Left cardiac atrium (tissue), 4 donors: ENCODE results near the gene TBL1X. TPM values are rescaled to one million over a fixed set of nuclear protein-coding genes. Genes with fewer than 3 reads are reported as not detected.

Experiments
- ATAC-seq, 2 donors: fragments of 200-7000 bp; cut with Tn5 transposase; one replicate each; pipeline ENCODE4 v1.9.1; 2020; ENCODE audit warnings: mild to moderate bottlenecking in 2 of 2, moderate library complexity in 2 of 2
- DNase-seq: peaks from one replicate; pipeline ENCODE4 v3.0.0-alpha.2; 2020
- intact Hi-C, 2 donors: fragments of 100-400 bp; cut with DNase I; formaldehyde crosslinking; loops; one replicate each; pipeline versions ENCODE4 v1.14.1 to v1.15.1; 2022 to 2023
- total RNA-seq, 2 donors: library from RNA; stranded (reverse); fragmentation: NEBNext Ultra II Directional; extraction: Animal tissue kit (Norgen Biotek cat#: 25700); gene quantifications; one replicate each; pipeline ENCODE4 v1.2.1, GENCODE V29; 2021
- donor health status: DM: no; HTN: yes; CAD: no.
- donor health status: DM: no; HTN: yes; CAD: no; lungs with severe emphysema.
- donor health status: DM: yes; HTN: yes; CAD: no.
- donor health status: Dilated cardiomyopathy.

The TBL1X gene
- total RNA-seq, 2 donors from 2014 or later = 9.4 to 16.7 TPM

DNA sequence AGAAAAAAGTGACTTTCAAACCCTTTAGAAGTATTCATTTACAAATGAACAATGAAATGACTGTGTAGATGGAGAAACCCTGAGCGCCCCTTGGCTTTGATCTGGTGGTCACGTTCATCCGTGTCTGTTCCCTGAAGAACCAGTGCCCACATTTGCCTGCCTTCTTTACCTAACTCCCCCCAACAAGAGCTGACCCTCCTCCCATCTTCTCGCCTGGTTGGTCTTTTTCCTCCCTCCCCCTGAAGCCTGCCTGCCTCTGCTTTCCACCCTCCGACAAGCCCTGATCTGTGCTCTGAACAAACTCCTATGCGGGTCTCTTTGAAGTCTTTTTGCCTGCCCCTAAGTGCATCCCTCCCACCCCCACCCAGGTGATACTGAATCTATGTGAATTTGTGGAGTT lies 18.5 kb downstream of the TBL1X start:
- ATAC-seq = no peak
- DNase-seq = no peak
- intact Hi-C loops = no loop called here

DNA sequence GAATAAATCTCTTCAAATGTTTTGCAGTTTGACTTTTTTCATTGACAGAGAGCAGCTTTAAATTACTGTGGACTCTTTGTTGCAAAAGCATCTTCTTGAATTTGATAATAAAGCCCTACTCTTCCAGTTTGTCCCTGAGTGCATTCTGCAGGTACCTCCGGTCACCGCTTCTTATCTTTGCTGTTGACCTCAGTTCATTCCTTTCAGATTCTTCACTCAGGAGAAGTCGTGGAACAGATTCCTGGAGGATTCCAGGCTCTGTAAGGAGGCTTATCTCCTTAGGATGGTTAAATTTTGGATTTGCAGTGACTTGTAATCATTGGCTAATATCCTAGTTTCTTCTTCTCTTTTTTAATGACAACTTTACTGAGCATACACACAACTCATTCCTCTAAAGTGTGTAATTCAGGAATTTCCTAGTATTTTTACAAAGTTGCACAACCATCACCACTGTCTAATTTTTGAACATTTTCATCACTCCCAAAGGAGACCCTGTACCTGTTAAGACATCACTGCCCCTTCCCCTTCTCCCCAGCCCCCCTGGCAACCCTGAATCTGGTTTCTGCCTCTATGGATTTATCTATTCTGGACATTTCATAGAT lies 22.0 kb downstream of the TBL1X start:
- intact Hi-C loops = no loop called here

DNA sequence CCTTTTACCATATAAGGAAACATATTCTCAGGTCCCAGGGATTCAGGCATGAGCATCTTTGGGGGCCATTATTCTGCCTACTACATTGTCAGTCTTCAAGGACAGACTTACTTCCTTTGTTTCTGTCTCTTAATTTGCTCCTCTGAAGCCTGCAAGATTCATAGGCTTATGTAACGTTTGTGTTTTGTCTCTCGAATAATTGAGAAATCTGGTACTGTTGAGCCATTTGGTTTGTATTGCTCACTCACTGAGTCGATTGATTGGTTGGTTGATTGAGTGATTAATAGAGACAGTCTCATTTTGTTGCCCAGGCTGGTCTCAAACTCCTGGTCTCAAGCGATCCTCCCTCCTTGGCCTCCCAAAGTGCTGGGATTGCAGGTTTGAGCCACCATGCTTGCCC lies 23.7 kb downstream of the TBL1X start:
- intact Hi-C loops = no loop called here
- DNase-seq (no peak), ATAC-seq (no peak)

More for the DNA sequence above, 22.0 kb downstream of the TBL1X start:
- ATAC-seq = no peak
- no peak for DNase-seq

DNA sequence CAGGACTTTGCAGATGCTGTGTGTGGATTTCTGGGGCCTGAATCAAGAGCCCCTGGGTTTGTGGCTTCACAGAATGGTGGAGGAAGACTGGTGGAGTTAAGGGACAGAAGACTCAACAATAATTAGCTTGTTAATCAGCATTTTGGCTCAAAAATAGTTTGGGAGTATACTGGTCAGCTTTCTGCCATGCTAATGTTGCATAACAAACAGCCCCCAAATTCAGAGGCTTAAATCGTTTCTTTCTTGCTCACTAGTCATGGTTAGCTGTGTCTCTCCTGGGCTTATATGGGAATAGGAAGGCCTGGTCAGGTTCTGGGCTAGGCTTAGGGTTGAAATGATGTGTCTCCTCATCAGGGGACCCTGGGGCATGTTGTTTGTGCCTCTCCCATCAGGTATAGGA lies 24.4 kb downstream of the TBL1X start:
- no peak for ATAC-seq
- intact Hi-C loops = no loop called here
- DNase-seq = no peak

DNA sequence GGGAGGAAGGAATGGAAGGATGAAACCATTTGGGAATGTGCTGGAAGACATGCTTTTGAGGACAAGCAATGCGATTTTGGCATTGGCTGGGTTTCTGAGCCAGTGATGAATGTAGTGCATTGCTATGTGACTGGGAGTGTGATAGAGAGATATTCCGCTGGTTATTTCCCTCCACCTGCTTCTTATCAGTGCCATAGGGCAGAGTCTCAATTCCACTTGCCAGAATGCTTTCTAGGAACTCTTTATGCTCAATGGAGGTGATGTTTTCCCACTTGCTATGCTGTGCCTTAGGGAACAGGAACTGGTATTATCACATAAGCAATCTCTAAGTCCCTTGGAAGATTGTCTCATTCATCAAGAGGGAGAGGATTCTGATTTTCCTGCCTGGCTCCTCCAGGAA lies 28.0 kb downstream of the TBL1X start:
- ATAC-seq (no peak), DNase-seq (no peak)
- intact Hi-C loops = no loop called here

DNA sequence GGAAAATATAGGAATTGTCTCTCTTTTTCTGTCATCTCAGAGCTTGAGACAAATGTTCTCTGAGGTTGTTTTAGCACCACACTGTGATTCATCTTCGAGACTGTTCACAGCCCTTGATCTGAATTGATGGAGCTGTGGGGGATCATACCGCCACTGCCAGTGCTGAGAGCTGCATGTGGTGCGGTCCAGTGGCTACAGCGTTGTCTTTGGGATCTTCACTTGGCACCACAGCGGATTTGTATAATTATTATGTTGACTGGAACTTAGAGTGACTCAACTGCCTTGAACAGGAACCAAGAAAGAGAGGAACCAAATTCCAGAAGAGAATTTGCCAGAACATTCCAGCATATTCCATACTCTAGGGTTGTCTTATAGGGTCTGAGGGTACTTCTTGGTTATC lies 29.1 kb downstream of the TBL1X start:
- no peak for ATAC-seq
- intact Hi-C loops = no loop called here
- DNase-seq = no peak

DNA sequence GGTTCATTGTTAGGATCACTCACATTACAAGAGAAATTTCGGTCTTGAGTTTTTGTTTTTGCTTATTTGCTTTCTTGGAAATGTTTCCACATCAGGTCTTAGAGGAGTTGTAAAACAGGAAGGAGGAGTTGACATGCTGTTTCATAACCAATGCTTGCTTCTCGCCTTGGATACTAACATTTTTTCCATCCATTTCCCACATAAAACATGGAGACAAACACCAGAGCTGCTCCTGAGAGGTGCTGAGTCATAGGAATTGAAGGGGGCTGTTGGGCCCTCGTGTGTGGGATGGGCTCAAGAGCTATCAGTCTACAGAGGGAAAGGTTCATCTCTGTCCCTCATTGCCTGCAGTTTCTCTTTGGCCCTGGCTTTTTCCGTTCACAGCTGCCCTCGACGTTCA lies 29.9 kb downstream of the TBL1X start:
- intact Hi-C loops = no loop called here
- DNase-seq (no peak), ATAC-seq (peak in 1 of 2 donors; percentile 59)

DNA sequence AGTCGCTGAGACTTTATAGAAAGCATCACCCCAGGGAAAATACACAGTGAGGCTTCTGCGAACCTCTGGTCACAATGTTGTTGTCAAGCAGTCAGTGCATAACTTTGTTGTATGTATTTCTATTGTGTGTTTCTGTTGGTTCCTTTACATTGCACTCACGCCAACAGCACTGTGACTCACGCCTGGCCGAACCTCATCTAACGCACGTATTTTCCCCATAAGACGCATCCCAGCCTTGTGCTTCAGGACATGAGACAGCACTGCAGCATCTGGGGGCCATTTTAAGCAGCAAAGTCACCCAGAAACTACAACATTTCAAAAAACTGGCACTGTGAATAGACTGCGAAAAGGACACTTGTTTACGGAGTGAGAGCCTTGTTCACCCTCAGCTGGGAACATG lies 30.6 kb downstream of the TBL1X start:
- DNase-seq (no peak), ATAC-seq (no peak)
- intact Hi-C loops = no loop called here

DNA sequence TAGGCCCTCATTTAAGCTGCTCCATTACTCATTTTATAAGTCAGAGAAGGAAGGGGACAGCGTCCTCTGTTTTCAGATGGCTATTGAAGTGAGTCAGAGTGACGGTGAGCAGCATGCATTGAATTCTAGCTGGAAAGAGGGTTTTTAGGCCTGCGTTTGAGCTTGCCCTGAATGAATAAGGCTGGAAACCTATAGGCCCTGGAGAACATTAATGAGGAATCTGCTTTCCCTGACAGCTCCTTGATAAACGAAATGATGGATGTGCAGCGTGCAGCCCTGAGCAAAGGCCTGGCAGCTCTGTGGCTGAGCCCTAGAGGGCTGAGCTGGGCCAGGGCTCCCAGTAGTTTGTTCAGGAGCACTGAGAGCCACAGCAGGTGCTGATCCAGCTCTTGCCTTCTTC lies 33.4 kb downstream of the TBL1X start:
- no peak for DNase-seq
- intact Hi-C loops = no loop called here
- ATAC-seq = peak in 1 of 2 donors; percentile 40

DNA sequence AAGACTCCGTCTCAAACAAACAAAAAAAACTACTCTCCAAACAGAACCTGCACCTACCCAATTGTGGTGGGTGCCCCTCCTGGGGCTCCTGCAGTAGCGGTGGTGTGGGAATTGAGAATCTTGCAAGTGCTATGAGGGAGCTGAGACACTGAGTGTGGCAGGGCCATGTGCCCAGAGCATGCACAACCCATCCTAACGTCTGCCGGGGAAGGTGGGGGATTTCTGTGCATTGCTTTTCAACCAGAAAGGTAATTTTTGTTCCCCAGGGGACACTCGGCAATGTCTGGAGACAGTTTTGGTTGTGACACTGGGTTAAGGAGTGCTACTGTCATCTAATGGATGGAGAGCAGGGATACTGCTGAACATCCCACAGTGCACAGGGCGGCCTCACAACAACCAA lies 35.7 kb downstream of the TBL1X start:
- no peak for ATAC-seq
- intact Hi-C loops = no loop called here
- no peak for DNase-seq

DNA sequence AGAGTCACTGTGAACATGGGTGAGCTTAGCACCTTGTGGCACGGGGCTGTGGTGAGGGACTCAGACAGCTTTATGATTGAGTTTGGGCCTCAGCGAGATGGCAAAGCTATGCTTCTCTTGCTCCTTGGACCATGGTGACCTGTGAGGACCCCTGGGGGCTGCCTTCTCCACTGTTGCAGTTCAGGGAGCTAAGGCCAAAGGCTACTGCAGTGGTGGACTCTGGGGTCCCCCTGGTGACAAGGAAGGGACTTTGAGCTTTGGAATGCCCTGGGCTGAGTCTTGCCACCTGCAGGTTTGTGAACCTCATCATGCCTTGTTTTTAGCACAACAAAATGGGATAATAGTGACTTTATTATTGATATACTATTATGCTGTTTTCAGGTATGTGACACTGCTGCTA lies 36.5 kb downstream of the TBL1X start:
- DNase-seq = no peak

DNA sequence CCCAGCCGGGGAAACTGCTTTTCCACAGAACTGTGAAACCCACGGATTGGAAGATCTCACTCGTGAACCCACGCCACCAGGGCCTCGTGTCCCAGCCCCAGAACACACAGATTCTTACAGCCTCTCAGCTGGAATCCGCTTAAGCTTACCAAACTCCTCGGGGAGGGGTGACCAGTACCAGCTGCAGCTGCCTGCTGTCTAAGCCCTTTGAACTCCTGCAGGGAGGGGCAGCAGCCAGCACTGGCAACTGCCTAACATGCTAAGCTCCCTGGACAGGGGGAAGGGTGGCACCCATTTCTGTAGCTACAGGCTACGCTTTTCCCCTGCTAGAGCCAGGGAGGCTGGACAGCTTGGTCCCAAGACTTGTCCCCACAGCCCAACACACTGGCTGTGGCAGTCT lies 38.4 kb downstream of the TBL1X start:
- ATAC-seq (no peak), DNase-seq (no peak)
- intact Hi-C loops = no loop called here

More for the DNA sequence above, 36.5 kb downstream of the TBL1X start:
- no peak for ATAC-seq
- intact Hi-C loops = no loop called here

DNA sequence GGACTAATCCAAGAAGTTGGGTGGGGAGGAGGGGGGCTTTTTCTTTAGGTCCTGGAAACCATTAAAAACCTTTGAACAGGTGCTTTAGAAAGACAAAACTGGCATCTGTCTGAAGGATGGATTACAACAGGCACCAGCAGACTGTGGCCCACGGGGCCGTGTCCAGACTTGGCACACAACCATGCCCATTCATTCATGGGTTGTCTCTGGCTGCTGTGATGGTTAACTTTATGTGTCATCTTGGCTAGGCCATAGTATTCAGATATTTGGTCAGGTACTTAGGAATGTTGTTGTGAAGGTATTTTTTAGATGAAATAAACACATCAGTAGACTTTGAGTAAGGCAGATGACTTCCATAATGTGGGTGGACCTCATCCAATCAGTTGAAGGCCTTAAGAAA lies 45.5 kb downstream of the TBL1X start:
- intact Hi-C loops = no loop called here
- no peak for ATAC-seq
- DNase-seq = no peak

DNA sequence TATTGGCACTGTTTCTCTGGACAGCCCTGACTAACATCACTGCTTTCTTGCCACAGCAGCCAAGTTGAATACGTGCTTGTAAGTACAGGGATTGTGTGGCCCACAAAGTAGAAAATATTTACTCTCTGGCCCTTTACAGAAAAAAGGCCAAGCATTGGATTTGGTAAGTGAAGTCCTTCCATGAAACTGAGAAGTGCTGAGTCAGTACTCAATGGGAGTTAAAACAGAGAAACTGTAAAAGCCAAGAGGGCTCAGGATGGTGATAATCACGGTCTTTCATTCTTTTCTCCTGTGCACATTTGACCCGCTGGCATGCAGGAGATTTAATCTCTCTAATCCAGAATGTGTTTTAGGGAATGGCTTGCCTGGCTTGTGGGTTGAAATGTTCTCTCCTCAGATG lies 46.1 kb downstream of the TBL1X start:
- no peak for DNase-seq
- ATAC-seq = no peak
- intact Hi-C loops = no loop called here

DNA sequence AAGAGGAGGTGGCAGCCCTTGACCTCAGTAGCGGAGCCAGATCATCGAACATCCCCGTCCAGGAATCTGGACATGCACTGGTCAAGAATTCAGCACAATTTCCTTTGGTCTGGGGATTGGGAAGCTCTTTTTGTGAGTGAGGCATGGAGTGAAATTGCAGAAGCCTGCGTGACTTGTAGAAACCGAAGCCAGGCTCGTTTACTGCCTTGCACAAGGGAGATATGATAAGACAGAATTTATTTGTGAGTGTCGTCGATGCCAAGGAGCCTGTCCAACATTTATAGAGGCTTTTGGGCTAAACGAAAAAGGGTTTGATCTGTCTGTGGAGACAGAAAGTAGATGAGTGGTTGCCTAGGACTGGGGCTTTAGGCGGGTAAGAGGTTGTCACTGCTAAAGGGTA lies 50.6 kb downstream of the TBL1X start:
- DNase-seq (no peak), ATAC-seq (peak in 1 of 2 donors; percentile 35)
- intact Hi-C loops = no loop called here

DNA sequence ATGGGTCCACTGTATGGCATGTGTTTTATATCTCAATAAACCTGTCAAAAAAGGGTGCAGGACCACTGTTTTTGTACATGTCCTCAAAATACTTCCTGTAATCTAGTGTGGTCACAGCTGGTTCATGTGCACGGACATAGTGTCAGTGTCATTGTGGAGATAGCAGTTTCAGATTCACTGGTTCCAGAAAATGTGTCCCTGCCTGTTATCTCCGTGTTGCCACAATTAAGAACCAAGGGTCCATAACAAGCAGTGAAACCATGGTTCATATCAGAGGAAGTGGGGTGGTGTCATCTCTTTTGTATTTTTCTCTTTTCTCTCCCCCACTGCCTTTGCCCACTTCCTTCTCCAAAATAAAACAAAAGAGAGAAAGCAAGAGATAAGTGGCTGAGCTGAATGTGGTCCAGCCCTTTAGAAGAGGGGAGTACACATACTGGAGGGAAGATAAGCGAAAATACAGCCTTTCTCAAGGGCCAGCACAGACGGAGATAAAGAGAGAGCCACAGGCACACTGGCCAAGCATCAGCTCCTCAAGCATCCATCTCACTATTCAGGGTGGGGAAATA lies 51.2 kb downstream of the TBL1X start:
- no peak for DNase-seq
- intact Hi-C loops = no loop called here
- ATAC-seq = peak; percentile 20 to 62

DNA sequence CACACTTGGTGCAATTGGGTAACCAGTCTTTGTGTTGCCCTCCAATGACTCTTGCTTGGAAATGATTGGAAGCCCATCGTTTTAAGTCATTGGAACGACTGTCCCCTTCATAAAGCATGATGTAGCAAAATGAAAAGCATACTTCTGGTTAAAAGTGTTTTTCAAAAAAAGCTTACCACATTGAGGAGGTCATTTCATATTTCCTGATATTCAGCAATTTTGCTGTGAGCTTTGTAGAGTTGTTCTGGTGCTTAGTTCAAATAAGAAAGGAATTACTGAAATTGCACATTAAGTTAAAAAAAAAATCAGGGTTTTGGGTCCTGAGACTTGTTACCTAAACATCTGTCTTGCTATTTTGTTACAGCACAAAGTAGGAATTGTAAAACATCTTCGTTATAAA lies 51.8 kb downstream of the TBL1X start:
- DNase-seq (no peak), ATAC-seq (no peak)
- intact Hi-C loops = no loop called here

DNA sequence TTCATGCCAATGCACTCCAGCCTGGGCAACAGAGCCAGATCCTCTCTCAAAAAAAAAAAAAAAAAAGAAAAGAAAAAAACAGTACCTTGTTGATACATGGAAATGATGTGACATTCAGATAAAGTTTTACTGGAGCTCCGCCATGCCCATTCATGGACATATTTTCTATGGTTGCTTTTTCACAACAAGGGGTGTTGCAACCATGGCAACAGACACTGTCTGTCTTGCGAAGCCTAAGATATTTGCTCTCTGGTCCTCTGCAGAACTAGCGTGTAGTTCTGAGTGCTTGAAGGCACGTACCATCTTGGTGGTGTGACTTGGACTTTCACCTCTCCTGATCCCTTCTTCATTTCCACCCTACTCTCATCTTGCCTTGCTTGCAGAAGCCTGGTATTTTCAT lies 53.2 kb downstream of the TBL1X start:
- ATAC-seq (no peak), DNase-seq (no peak)
- intact Hi-C loops = no loop called here

DNA sequence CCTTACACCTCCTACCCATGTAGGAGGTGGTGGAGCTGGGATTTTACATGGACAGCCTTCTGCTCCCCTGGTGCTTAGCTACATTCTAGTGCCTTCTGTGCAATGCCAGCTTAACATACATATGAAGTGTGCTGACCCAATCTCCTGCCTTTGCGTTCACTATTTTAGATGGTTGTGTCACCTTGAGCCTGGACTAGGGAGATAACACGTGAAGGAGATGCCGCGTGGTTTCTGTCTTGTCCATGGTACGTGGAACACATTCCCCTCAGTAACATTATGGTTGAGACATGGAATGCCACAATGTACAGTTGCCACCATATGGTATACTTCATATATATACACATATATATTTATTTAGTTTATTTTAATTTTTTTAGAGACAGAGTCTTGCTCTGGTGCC lies 54.0 kb downstream of the TBL1X start:
- no peak for ATAC-seq
- intact Hi-C loops = no loop called here
- no peak for DNase-seq

DNA sequence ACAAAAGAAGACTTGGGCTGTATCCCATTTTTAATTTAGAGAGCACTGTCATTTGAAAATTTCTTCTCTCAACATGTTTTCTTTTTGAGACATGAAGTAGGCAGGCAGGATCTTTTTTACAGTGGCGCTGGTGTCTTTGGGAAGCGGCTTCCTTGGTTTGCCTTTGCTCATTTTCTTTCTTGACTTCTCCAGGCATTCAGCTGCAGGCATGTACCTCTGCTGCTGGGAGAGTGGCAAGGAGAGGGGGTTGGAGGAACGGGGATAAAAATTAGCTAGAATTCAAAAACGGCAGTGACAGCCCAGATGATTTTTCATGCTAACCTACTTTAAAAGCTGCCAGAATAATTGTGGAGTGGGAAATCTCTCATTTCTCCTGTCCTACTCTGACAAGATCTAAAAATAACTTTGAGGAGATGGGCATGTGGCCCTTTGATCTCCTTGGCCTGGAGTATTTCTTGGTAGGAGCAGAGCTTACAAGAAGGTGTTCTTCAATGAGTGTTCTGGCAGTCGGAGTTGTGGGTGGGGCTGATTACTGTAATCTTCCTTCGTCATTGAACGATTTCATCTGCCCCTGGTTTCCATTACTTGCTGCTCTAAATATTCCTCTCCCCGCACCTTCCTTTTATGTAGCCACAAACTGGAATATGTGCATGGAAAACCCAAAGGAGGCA lies 54.8 kb downstream of the TBL1X start:
- ATAC-seq (peak; percentile 17 to 70), DNase-seq (no peak)
- intact Hi-C loops = no loop called here

DNA sequence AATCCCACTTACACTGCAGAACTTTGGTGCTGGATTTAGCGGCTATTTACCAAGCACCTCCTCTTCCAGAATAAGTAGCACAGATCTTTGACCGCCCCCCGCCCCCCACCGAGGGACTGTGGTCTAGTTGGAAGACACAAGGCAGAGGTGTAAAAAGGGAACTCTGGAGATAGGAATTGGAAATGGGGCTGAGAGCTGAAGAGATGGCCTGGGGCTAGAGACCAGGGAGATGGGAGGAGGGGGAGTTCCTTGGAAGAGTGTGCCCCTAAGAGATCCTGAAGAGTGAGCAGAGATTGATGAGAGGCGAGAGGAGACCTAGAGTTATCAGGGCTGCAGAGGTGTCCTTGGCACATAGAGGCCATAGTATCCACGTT lies 55.3 kb downstream of the TBL1X start:
- DNase-seq = no peak
- intact Hi-C loops = no loop called here
- no peak for ATAC-seq
